Measurements from ENCODE around the gene MOV10L1.

The MOV10L1 gene

GRCh38 chr22:50089682-50090411 is at the start of gene MOV10L1:
Gene MOV10L1, plus strand, starts transcription at chr22:50090006. Its CDS starts 83 bp downstream, at chr22:50090089.
- peak; percentile 9 for DNase-seq (ENCODE audit: low spot score)

GRCh38 chr22:50040717-50041116 is 49.1 kb upstream of the MOV10L1 start:
- DNase-seq (ENCODE audit: low spot score) = no peak

- DNase-seq (ENCODE audit: low spot score) = no peak
Measured at GRCh38 chr22:50041361-50042065, 48.3 kb upstream of the MOV10L1 start.

GRCh38 chr22:50044485-50045118 is 45.2 kb upstream of the MOV10L1 start:
- no peak for DNase-seq (ENCODE audit: low spot score)

- DNase-seq (ENCODE audit: low spot score) = no peak
Measured at GRCh38 chr22:50045211-50046018, 44.4 kb upstream of the MOV10L1 start.

- DNase-seq (ENCODE audit: low spot score) = no peak
Measured at GRCh38 chr22:50046019-50046415, 43.8 kb upstream of the MOV10L1 start.

GRCh38 chr22:50046481-50047245 is 43.1 kb upstream of the MOV10L1 start:
- no peak for DNase-seq (ENCODE audit: low spot score)

GRCh38 chr22:50047346-50047745 is 42.5 kb upstream of the MOV10L1 start:
- DNase-seq (ENCODE audit: low spot score) = no peak

- no peak for DNase-seq (ENCODE audit: low spot score)
Measured at GRCh38 chr22:50048061-50048765, 41.6 kb upstream of the MOV10L1 start.

GRCh38 chr22:50048836-50049235 is 41.0 kb upstream of the MOV10L1 start:
- DNase-seq (ENCODE audit: low spot score) = no peak

GRCh38 chr22:50049299-50050195 is 40.3 kb upstream of the MOV10L1 start:
- DNase-seq (ENCODE audit: low spot score) = no peak

GRCh38 chr22:50051930-50052329 is 37.9 kb upstream of the MOV10L1 start:
- DNase-seq (ENCODE audit: low spot score) = no peak

GRCh38 chr22:50053861-50054260 is 35.9 kb upstream of the MOV10L1 start:
- no peak for DNase-seq (ENCODE audit: low spot score)

- no peak for DNase-seq (ENCODE audit: low spot score)
Measured at GRCh38 chr22:50056214-50056972, 33.4 kb upstream of the MOV10L1 start.

- DNase-seq (ENCODE audit: low spot score) = no peak
Measured at GRCh38 chr22:50057278-50058060, 32.3 kb upstream of the MOV10L1 start.

GRCh38 chr22:50058061-50058905 is 31.5 kb upstream of the MOV10L1 start, which contains the start of gene TTLL8:
Gene TTLL8, minus strand, starts transcription at chr22:50058298.
- no peak for DNase-seq (ENCODE audit: low spot score)
